HG03196 (cell line): ENCODE measurements around the gene ACD.
"Not testable (repeated sequence)": the region's sequence is repeated elsewhere in the genome, so short reads cannot be mapped to it uniquely, and the experiment has no call there.

Experiments
- ATAC-seq: cut with Tn5 transposase; IDR thresholded peaks from one replicate; pipeline ENCODE4 v1.9.1; 2021; ENCODE audit not compliant: unreplicated experiment

Gene ACD

GRCh38 chr16:67659675-67660563 is at the start of gene ACD:
Gene ACD, minus strand, starts transcription at chr16:67660260. Its CDS starts 40 bp downstream, at chr16:67660220.
- ATAC-seq = peak; percentile 48

- no peak for ATAC-seq
These were observed 49.0 kb upstream of the ACD start for GRCh38 chr16:67709050-67709449.

GRCh38 chr16:67708368-67708771 is 48.3 kb upstream of the ACD start:
- no peak for ATAC-seq

- ATAC-seq = no peak
These were observed 47.7 kb upstream of the ACD start for GRCh38 chr16:67707790-67708189.

GRCh38 chr16:67707210-67707609 is 47.1 kb upstream of the ACD start:
- ATAC-seq = no peak

GRCh38 chr16:67704110-67704509 is 44.0 kb upstream of the ACD start:
- no peak for ATAC-seq

GRCh38 chr16:67703626-67704025 is 43.6 kb upstream of the ACD start:
- no peak for ATAC-seq

- no peak for ATAC-seq
These were observed 42.1 kb upstream of the ACD start for GRCh38 chr16:67702130-67702529.

- ATAC-seq = no peak
These were observed 41.4 kb upstream of the ACD start for GRCh38 chr16:67701420-67701819.

GRCh38 chr16:67699265-67699664 is 39.2 kb upstream of the ACD start:
- ATAC-seq = no peak

- ATAC-seq = no peak
These were observed 37.5 kb upstream of the ACD start for GRCh38 chr16:67697422-67698185.

GRCh38 chr16:67694611-67695010 is 34.6 kb upstream of the ACD start:
- ATAC-seq = no peak

- not testable (repeated sequence) for ATAC-seq
These were observed 33.6 kb upstream of the ACD start for GRCh38 chr16:67693517-67694285.

GRCh38 chr16:67685388-67686112 is 25.5 kb upstream of the ACD start:
- no peak for ATAC-seq

- no peak for ATAC-seq
These were observed 23.7 kb upstream of the ACD start for GRCh38 chr16:67683767-67684166.

- ATAC-seq = no peak
These were observed 20.2 kb upstream of the ACD start for GRCh38 chr16:67679935-67680897.

- no peak for ATAC-seq
These were observed 18.4 kb upstream of the ACD start for GRCh38 chr16:67678354-67679023.

GRCh38 chr16:67677712-67678111 is 17.7 kb upstream of the ACD start:
- no peak for ATAC-seq

GRCh38 chr16:67676939-67677338 is 16.9 kb upstream of the ACD start:
- no peak for ATAC-seq
